ENCODE results near the gene KIF26A. TPM values are rescaled to one million over a fixed set of nuclear protein-coding genes. Genes with fewer than 3 reads are reported as not detected.
A peak's percentile ranks its signal among the peaks of the same experiment; 100 is the strongest.

KIF26A gene
- total RNA-seq, 1 donor from 2014 or later, result 7.0 TPM

DNA sequence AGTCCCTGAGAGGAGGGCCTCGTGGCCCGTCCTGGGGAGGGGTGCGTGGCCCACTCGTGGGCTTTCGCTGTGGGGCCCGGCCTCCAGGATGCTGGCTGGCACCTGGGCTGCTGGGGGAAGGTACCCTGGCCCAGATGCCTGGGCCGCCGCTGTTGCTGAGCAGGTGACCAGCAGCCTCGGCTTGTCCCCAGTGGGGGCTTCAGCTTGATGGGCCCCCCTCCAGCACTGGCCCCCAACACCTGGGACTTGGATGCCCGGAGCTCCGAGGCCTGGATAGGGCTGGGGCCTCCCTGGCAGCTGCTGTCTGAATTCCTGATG lies 10.8 kb downstream of the KIF26A start:
- TF ChIP-seq, protein P1, sequence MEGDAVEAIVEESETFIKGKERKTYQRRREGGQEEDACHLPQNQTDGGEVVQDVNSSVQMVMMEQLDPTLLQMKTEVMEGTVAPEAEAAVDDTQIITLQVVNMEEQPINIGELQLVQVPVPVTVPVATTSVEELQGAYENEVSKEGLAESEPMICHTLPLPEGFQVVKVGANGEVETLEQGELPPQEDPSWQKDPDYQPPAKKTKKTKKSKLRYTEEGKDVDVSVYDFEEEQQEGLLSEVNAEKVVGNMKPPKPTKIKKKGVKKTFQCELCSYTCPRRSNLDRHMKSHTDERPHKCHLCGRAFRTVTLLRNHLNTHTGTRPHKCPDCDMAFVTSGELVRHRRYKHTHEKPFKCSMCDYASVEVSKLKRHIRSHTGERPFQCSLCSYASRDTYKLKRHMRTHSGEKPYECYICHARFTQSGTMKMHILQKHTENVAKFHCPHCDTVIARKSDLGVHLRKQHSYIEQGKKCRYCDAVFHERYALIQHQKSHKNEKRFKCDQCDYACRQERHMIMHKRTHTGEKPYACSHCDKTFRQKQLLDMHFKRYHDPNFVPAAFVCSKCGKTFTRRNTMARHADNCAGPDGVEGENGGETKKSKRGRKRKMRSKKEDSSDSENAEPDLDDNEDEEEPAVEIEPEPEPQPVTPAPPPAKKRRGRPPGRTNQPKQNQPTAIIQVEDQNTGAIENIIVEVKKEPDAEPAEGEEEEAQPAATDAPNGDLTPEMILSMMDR (IDR thresholded peaks at IDR 0.05; ENCODE audit: unreplicated experiment), result no peak
- peaks cover 12% of the 10 kb centered on the region for H3K4me1 Mint-ChIP-seq (ENCODE audit: low read depth)
- H3K9me3 Mint-ChIP-seq (ENCODE audit: low read depth), result no peaks in the 10 kb centered on the region
- H3K36me3 Mint-ChIP-seq (ENCODE audit: insufficient read depth), result no peaks in the 10 kb centered on the region
- peaks cover 8% of the 10 kb centered on the region for H3K27me3 Mint-ChIP-seq
- H3K27ac Mint-ChIP-seq, result no peak overlapping the region
- no peak for DNase-seq (ENCODE audit: low spot score, unreplicated experiment)
- no peak overlapping the region for H3K4me3 Mint-ChIP-seq (ENCODE audit: low read depth)

DNA sequence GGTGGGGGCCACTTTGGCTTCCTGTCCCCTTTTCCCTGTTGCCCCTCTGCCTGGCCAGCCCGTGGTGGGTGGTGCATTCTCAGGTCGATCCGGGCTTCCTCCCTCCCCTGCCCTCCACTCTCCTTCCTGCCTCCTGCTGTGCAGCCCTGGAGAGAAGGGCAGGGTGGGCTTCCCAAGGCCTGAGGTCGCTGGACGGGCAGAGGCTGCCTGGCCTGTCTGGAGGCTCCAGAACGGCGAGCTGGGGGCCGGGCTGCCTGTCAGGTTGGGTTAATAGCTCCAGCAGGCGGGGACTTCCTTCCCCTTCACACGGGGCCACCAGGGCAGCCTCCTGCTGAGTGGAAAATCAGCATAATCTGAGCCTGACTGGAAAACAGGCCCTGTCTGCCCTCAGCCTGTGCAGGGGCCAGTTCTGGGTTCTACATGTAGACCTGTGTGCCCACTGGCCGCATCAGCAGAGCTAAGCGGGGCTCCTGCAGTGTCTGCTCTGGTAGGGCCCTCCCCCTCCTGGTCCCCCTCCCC lies 11.3 kb downstream of the KIF26A start:
- H3K36me3 Mint-ChIP-seq (ENCODE audit: insufficient read depth), result no peaks in the 10 kb centered on the region
- TF ChIP-seq, protein P1 (IDR thresholded peaks at IDR 0.05; ENCODE audit: unreplicated experiment), result no peak
- no peaks in the 10 kb centered on the region for H3K9me3 Mint-ChIP-seq (ENCODE audit: low read depth)
- H3K27me3 Mint-ChIP-seq, result peaks cover 5% of the 10 kb centered on the region
- H3K27ac Mint-ChIP-seq, result no peak overlapping the region
- H3K4me3 Mint-ChIP-seq (ENCODE audit: low read depth), result no peak overlapping the region
- H3K4me1 Mint-ChIP-seq (ENCODE audit: low read depth), result peaks cover 12% of the 10 kb centered on the region
- no peak for DNase-seq (ENCODE audit: low spot score, unreplicated experiment)

DNA sequence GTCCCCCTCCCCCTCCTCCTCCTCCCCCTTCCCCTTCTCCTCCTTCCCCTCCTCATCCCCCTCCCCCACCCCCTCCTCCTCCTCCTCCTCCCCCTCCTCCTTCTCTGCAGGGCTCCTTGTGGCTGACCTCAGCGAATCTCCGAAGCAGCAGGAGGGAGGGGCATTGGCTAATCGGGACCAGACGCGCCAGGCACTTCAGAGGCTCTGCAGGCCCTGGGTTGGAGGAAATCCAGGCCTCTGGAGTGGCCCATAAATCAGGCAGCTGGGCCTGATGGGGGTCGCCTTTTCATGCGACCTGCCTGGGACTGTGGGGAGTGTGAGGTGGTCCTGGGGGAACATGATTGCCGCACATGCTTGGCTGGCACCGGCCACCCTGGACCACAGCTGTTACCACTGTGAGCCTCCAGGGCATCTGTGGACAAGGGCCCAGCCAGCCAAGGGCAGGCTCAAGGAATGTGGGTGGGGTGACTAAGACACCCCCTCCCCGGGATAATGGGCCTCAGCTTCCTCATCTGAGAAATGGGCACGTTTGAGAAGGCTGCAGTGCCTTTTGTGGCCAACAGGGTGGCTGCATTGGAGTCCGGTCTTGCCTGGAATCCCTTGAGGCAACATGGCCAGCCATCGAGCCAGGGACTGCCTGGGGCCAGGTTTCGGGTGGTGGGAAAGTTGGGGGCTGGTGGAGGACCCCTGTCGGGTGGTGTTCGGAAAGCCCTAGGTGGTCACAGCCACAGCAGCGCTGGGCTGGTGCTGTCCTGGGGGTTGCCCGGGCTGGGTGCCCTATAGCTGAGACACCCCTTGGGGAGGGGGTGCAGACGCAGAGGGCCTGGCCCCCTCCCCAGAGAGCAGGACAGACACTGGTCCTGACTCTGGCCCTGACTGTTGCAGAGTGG lies 12.0 kb downstream of the KIF26A start:
- Mint-ChIP-seq H3K9me3 (ENCODE audit: low read depth) (no peaks in the 10 kb centered on the region), H3K36me3 (ENCODE audit: insufficient read depth) (no peaks in the 10 kb centered on the region), H3K4me1 (ENCODE audit: low read depth) (peaks cover 12% of the 10 kb centered on the region), H3K27ac (no peak overlapping the region), H3K27me3 (peaks cover 3% of the 10 kb centered on the region), H3K4me3 (ENCODE audit: low read depth) (no peak overlapping the region)
- TF ChIP-seq, protein P1 (IDR thresholded peaks at IDR 0.05; ENCODE audit: unreplicated experiment), result peak; percentile 41
- DNase-seq (ENCODE audit: low spot score, unreplicated experiment), result no peak

DNA sequence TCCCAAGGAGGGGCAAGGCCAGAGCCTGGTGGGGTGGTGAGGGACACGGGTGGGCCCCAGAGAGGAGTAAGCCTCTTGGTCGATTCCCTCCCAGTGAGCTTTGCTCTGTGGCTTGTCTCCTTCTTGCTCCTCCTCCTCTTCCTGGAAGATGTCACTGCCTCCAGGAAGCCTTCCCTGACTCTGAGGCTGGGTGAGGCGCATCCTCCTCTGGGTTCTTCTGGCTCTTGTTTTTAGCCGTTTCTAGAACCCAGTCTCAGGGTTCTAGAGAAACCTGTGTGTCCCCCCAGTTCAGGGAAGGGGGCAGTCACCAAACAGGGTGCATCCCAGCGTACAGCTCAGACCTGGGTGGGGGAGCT lies 12.6 kb downstream of the KIF26A start:
- no peak overlapping the region for H3K4me3 Mint-ChIP-seq (ENCODE audit: low read depth)
- TF ChIP-seq, protein P1 (IDR thresholded peaks at IDR 0.05; ENCODE audit: unreplicated experiment), result no peak
- H3K36me3 Mint-ChIP-seq (ENCODE audit: insufficient read depth), result no peaks in the 10 kb centered on the region
- no peaks in the 10 kb centered on the region for H3K9me3 Mint-ChIP-seq (ENCODE audit: low read depth)
- no peaks in the 10 kb centered on the region for H3K27me3 Mint-ChIP-seq
- peaks cover 12% of the 10 kb centered on the region for H3K4me1 Mint-ChIP-seq (ENCODE audit: low read depth)
- DNase-seq (ENCODE audit: low spot score, unreplicated experiment), result no peak
- H3K27ac Mint-ChIP-seq, result no peak overlapping the region

DNA sequence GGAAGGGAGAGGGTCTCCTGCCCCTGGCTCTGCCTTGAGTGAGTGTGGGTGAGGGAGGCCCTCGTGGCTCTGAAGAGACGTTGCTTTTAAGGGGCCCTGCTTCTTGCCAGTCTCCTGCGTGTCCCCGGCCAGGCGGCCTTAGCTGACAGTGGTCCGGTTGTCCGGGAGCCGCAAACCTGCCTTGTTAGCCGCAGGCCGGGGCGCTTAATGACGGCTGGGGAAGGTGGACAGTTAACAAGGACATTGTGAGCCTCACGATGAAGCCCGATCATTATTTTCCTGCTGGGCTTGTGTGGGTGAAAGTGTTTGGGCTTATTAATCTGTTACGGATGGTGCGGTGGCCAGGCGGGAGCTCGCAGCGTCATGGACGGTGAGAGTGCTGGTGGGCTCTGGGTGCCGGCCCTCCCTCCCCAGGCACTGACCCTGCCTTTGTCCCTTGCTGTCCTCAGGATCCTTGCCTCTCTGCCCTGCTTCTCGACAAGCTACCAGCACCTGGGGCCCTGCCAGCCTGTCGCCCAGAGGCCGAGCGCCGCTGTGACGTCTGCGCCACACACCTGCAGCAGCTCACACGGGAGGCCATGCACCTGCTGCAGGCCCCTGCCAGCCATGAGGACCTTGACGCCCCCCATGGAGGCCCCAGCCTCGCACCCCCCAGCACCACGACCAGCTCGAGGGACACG lies 13.3 kb downstream of the KIF26A start:
- peaks cover 12% of the 10 kb centered on the region for H3K4me1 Mint-ChIP-seq (ENCODE audit: low read depth)
- TF ChIP-seq, protein P1 (IDR thresholded peaks at IDR 0.05; ENCODE audit: unreplicated experiment), result no peak
- H3K27ac Mint-ChIP-seq, result peak overlapping the region; percentile 64
- H3K36me3 Mint-ChIP-seq (ENCODE audit: insufficient read depth), result no peaks in the 10 kb centered on the region
- no peak overlapping the region for H3K4me3 Mint-ChIP-seq (ENCODE audit: low read depth)
- no peaks in the 10 kb centered on the region for H3K27me3 Mint-ChIP-seq
- DNase-seq (ENCODE audit: low spot score, unreplicated experiment), result no peak
- no peaks in the 10 kb centered on the region for H3K9me3 Mint-ChIP-seq (ENCODE audit: low read depth)

Data from progenitor cell of endocrine pancreas (in vitro differentiated cells).